Endodermal cell (in vitro differentiated cells): Measurements from ENCODE around the gene ARHGAP42. TPM values are rescaled to one million over a fixed set of nuclear protein-coding genes. Genes with fewer than 3 reads are reported as not detected.

Experiments
- DNase-seq: peaks from one replicate; pipeline ENCODE4 v3.0.0-alpha.2; 2017
- H3K27ac ChIP-seq: 2 replicates; pipeline ENCODE4 v1.5.1; 2013; ENCODE audit warnings: mild to moderate bottlenecking, low read depth, low read length, moderate library complexity
- H3K27me3 ChIP-seq: 2 replicates; pipeline ENCODE4 v1.6.1; 2013; ENCODE audit warnings: mild to moderate bottlenecking, low read length, moderate library complexity; ENCODE audit not compliant: insufficient read depth, control insufficient read depth, poor library complexity, severe bottlenecking
- H3K36me3 ChIP-seq: 2 replicates; pipeline ENCODE4 v1.7.0; 2013; ENCODE audit warnings: mild to moderate bottlenecking, low read length, moderate library complexity; ENCODE audit not compliant: control insufficient read depth, insufficient read depth
- H3K4me1 ChIP-seq: one replicate; pipeline ENCODE4 v1.7.0; 2013; ENCODE audit warnings: low read length; ENCODE audit not compliant: control insufficient read depth, insufficient read depth
- H3K4me3 ChIP-seq: 2 replicates; pipeline ENCODE4 v1.5.1; 2013; ENCODE audit warnings: mild to moderate bottlenecking, low read length, moderate library complexity
- H3K9ac ChIP-seq: 2 replicates; pipeline ENCODE4 v1.6.1; 2013; ENCODE audit warnings: mild to moderate bottlenecking, low read length, moderate library complexity; ENCODE audit not compliant: poor library complexity, severe bottlenecking; ENCODE audit errors: extremely low read depth
- H3K9me3 ChIP-seq: 2 replicates; pipeline ENCODE4 v1.6.1; 2013; ENCODE audit warnings: mild to moderate bottlenecking, low read length, moderate library complexity; ENCODE audit not compliant: control insufficient read depth
- H3K27ac Mint-ChIP-seq: 2 replicates; pipeline ENCODE4 v1.8.0; 2020; ENCODE audit warnings: mixed read lengths
- H3K27me3 Mint-ChIP-seq: 2 replicates; pipeline ENCODE4 v1.8.0; 2021; ENCODE audit warnings: mild to moderate bottlenecking, mixed read lengths; ENCODE audit not compliant: insufficient read depth
- H3K36me3 Mint-ChIP-seq: 2 replicates; pipeline ENCODE4 v1.8.0; 2020; ENCODE audit warnings: low read depth, mixed read lengths
- H3K4me1 Mint-ChIP-seq: 2 replicates; pipeline ENCODE4 v1.8.0; 2020; ENCODE audit warnings: mixed read lengths
- H3K4me3 Mint-ChIP-seq: 2 replicates; pipeline ENCODE4 v1.8.0; 2020; ENCODE audit warnings: mild to moderate bottlenecking, moderate library complexity, mixed read lengths
- H3K9me3 Mint-ChIP-seq: 2 replicates; pipeline ENCODE4 v1.8.0; 2020; ENCODE audit warnings: mild to moderate bottlenecking, mixed read lengths
- WGBS, 2 experiments: methylation state at CpG; one replicate each; pipeline versions ENCODE4 v1.1.5 to v1.1.7; 2013; ENCODE audit warnings: missing lambda C conversion rate in 2 of 2, mixed read lengths in 1 of 2; ENCODE audit not compliant: insufficient coverage in 1 of 2, insufficient read length in 1 of 2; 5-methylcytosine and 5-hydroxymethylcytosine counted together
- total RNA-seq, 2 donors: library from RNA; stranded (reverse); fragmentation: NEBNext Ultra II Directional in 1 of 2; extraction: Animal tissue kit (Norgen Biotek cat#: 25700) in 1 of 2; gene quantifications; 2 replicates in 1 of 2; 3 replicates in 1 of 2; pipeline ENCODE4 v1.2.1, GENCODE V29; 2021
- TF ChIP-seq, protein P1 (sequence below): fragments of 200-600 bp; sonication (generic); conservative IDR thresholded peaks from 2 replicates; pipeline ENCODE4 v1.5.0; 2021; ENCODE audit warnings: antibody characterized with exemption, mild to moderate bottlenecking

ARHGAP42 gene
- total RNA-seq, 2 donors from 2014 or later = 164 to 176 TPM

- H3K27me3 Mint-ChIP-seq = no peaks in the 10 kb centered on the region
- Histone ChIP-seq H3K27me3 (no peaks in the 10 kb centered on the region), H3K27ac (no peak overlapping the region), H3K4me3 (no peak overlapping the region), H3K9ac (no peak overlapping the region), H3K4me1 (peaks cover 17% of the 10 kb centered on the region), H3K36me3 (no peaks in the 10 kb centered on the region), H3K9me3 (no peaks in the 10 kb centered on the region)
- DNase-seq = no peak
- H3K36me3 Mint-ChIP-seq = peaks cover 13% of the 10 kb centered on the region
- H3K27ac Mint-ChIP-seq = no peak overlapping the region
- TF ChIP-seq, protein P1, sequence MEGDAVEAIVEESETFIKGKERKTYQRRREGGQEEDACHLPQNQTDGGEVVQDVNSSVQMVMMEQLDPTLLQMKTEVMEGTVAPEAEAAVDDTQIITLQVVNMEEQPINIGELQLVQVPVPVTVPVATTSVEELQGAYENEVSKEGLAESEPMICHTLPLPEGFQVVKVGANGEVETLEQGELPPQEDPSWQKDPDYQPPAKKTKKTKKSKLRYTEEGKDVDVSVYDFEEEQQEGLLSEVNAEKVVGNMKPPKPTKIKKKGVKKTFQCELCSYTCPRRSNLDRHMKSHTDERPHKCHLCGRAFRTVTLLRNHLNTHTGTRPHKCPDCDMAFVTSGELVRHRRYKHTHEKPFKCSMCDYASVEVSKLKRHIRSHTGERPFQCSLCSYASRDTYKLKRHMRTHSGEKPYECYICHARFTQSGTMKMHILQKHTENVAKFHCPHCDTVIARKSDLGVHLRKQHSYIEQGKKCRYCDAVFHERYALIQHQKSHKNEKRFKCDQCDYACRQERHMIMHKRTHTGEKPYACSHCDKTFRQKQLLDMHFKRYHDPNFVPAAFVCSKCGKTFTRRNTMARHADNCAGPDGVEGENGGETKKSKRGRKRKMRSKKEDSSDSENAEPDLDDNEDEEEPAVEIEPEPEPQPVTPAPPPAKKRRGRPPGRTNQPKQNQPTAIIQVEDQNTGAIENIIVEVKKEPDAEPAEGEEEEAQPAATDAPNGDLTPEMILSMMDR = no peak
- H3K4me3 Mint-ChIP-seq = no peak overlapping the region
- H3K4me1 Mint-ChIP-seq = peaks cover 50% of the 10 kb centered on the region
- H3K9me3 Mint-ChIP-seq = no peaks in the 10 kb centered on the region
- 86 to 100% methylated on average over 3 to 4 of the region's 4 CpGs for WGBS, 2 experiments
Measured at GRCh38 chr11:100849009-100849900, 162.2 kb downstream of the ARHGAP42 start.

DNA sequence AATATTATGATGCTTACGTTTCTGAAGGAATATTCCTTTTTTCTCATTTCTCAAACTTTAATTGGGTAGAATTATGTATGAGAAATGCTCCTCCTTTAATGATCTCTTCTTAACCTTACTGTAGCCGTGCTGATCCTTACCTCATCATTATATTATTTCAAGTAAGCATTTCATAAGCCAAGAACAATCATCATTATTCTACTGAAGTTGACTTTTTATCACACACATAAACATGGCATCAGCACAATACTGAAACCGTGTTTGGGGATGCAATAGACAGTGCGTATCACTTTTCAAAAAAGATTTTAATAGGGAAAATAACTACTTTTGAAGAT is 162.8 kb downstream of the ARHGAP42 start:
- Histone ChIP-seq H3K27me3 (no peaks in the 10 kb centered on the region), H3K27ac (no peak overlapping the region), H3K36me3 (no peaks in the 10 kb centered on the region), H3K4me1 (peaks cover 17% of the 10 kb centered on the region), H3K4me3 (no peak overlapping the region), H3K9me3 (no peaks in the 10 kb centered on the region), H3K9ac (no peak overlapping the region)
- Mint-ChIP-seq H3K27ac (no peak overlapping the region), H3K9me3 (no peaks in the 10 kb centered on the region), H3K27me3 (no peaks in the 10 kb centered on the region), H3K4me3 (no peak overlapping the region), H3K36me3 (peaks cover 7% of the 10 kb centered on the region), H3K4me1 (peaks cover 54% of the 10 kb centered on the region)
- TF ChIP-seq, protein P1 = no peak
- DNase-seq = no peak
- whole genome bisulfite sequencing, 2 experiments = 66% methylated on average over 4 of the region's 4 CpGs; no CpG with 5 or more reads in 1 of the 2 experiments

DNA sequence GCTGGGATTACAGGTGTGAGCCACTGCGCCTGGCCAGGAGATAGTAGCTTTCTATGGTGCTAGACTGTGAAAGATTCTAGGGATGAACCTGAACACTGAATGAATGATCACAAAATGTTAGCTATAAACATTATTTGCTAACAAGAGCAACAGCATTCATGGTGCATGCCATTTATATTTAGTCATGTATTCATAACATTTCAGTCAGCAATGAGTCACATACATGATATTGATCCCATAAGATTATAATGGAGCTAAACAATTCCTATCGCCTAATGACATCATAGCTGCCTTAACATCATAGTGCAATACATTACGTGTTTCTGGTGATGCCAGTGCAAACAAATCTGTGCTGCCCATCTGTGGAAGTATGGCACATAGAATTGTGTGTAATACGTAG is 164.1 kb downstream of the ARHGAP42 start:
- no peak overlapping the region for H3K9ac ChIP-seq
- H3K36me3 ChIP-seq = no peaks in the 10 kb centered on the region
- H3K4me3 Mint-ChIP-seq = no peak overlapping the region
- TF ChIP-seq, protein P1 = no peak
- H3K27me3 ChIP-seq = no peaks in the 10 kb centered on the region
- peaks cover 57% of the 10 kb centered on the region for H3K4me1 Mint-ChIP-seq
- no peak overlapping the region for H3K27ac Mint-ChIP-seq
- WGBS, 2 experiments = 95 to 100% methylated on average over 2 to 4 of the region's 4 CpGs
- H3K9me3 Mint-ChIP-seq = no peaks in the 10 kb centered on the region
- peaks cover 14% of the 10 kb centered on the region for H3K4me1 ChIP-seq
- peaks cover 7% of the 10 kb centered on the region for H3K36me3 Mint-ChIP-seq
- H3K27ac ChIP-seq = no peak overlapping the region
- H3K4me3 ChIP-seq = no peak overlapping the region
- DNase-seq = no peak
- H3K27me3 Mint-ChIP-seq = no peaks in the 10 kb centered on the region
- H3K9me3 ChIP-seq = no peaks in the 10 kb centered on the region
